Osteoblast (primary cell): ENCODE data around the gene SIGMAR1. TPM values are rescaled to one million over a fixed set of nuclear protein-coding genes. Genes with fewer than 3 reads are reported as not detected.
A peak's percentile ranks its signal among the peaks of the same experiment; 100 is the strongest.

ENCODE experiments used
- DNase-seq: peaks from one replicate; pipeline ENCODE4 v3.0.0; 2011; ENCODE audit warnings: low spot score, mixed read lengths; ENCODE audit not compliant: insufficient read length; ENCODE audit errors: missing footprints
- H2AFZ ChIP-seq: 2 replicates; pipeline ENCODE4 v1.6.0; 2011; ENCODE audit warnings: mild to moderate bottlenecking, low read length
- H3K27ac ChIP-seq: 2 replicates; pipeline ENCODE4 v1.5.1; 2011; ENCODE audit warnings: mild to moderate bottlenecking, low read depth, low read length, moderate library complexity
- H3K27me3 ChIP-seq: 2 replicates; pipeline ENCODE4 v1.6.0; 2012; ENCODE audit warnings: mild to moderate bottlenecking, control low read depth, inconsistent platforms, low read length, moderate library complexity; ENCODE audit not compliant: insufficient read depth
- H3K36me3 ChIP-seq: 2 replicates; pipeline ENCODE4 v1.5.1; 2011; ENCODE audit warnings: mild to moderate bottlenecking, low read length, control low read depth, moderate library complexity; ENCODE audit not compliant: insufficient read depth
- H3K4me1 ChIP-seq: 2 replicates; pipeline ENCODE4 v1.5.1; 2011; ENCODE audit warnings: mild to moderate bottlenecking, low read length, control low read depth, moderate library complexity; ENCODE audit not compliant: insufficient read depth
- H3K4me2 ChIP-seq: 2 replicates; pipeline ENCODE4 v1.6.0; 2011; ENCODE audit warnings: mild to moderate bottlenecking, low read length; ENCODE audit not compliant: insufficient read depth
- H3K4me3 ChIP-seq: fragments of 200-600 bp; sonication (generic); 3 replicates; pipeline ENCODE4 v1.5.1; 2012; ENCODE audit warnings: mild to moderate bottlenecking, low read length, inconsistent platforms; ENCODE audit not compliant: insufficient read depth
- H3K79me2 ChIP-seq: 2 replicates; pipeline ENCODE4 v1.6.0; 2012; ENCODE audit warnings: mild to moderate bottlenecking, low read length, control low read depth, inconsistent platforms; ENCODE audit not compliant: insufficient read depth
- H3K9me3 ChIP-seq: 2 replicates; pipeline ENCODE4 v1.5.1; 2011; ENCODE audit warnings: low read depth, low read length, control low read depth
- H4K20me1 ChIP-seq: 2 replicates; pipeline ENCODE4 v1.6.0; 2012; ENCODE audit warnings: mild to moderate bottlenecking, low read length, control low read depth; ENCODE audit not compliant: insufficient read depth
- total RNA-seq: library from RNA; depleted of rRNA; stranded (reverse); fragments of >200 nt; gene quantifications from 2 replicates; pipeline ENCODE4 v1.2.3, GENCODE V29; 2012
- TF ChIP-seq, protein P1 (sequence below): IDR thresholded peaks from 2 replicates; pipeline ENCODE4 v1.5.1; 2011; ENCODE audit warnings: mild to moderate bottlenecking, low read depth, low read length, moderate library complexity; ENCODE audit errors: extremely low read depth

Gene SIGMAR1
- total RNA-seq, 1 donor = 72.7 TPM

DNA sequence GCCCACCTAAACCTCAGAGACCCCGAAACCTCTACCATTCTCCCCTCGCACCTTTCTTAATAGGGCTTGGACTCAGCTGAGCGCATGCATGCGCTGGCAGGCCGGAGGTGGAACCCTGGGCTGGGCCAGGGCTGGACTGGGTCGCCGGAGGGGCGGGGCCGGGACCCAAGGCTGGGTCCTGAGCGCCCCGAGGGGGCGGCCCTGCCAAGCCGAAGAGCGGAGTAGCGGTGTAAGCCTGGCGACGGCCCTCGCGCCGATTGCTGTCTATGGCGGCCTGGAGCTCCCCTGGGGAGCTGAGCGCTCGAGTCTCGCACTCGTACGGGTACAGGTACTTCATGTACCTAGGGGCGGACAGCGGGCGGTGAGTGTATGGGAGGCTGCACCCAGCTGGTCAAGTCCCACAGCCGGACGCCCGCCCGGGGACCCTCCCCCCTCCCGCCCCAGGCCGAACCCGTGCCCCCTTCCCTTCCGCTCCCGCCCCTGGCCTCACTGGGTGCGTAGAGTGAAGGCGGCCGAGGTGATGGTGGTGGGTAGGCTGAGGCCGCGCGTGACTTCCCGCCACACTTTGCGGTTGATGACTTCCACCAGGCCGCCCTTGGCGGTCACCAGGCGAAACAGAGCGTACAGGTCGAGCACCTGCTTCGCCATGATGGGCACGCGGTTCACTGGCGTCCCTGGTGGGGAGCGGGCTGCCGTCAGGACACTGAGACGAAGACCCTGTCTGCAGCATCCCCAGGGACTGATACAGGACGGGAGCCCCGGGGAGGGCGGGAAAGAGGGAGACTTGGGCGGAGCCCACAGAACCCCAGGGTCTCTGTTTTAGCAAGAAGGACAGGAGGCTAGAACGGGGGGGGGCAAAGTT lies 14.0 kb downstream of the SIGMAR1 start:
- Histone ChIP-seq H3K4me1 (peaks cover 14% of the 10 kb centered on the region), H3K9me3 (no peaks in the 10 kb centered on the region), H3K27me3 (peaks cover 64% of the 10 kb centered on the region), H3K4me2 (no peak overlapping the region), H3K4me3 (no peak overlapping the region), H4K20me1 (peaks cover 5% of the 10 kb centered on the region), H3K36me3 (peaks cover 3% of the 10 kb centered on the region), H2AFZ (no peak overlapping the region), H3K79me2 (peaks cover 16% of the 10 kb centered on the region), H3K27ac (no peak overlapping the region)
- DNase-seq = no peak
- TF ChIP-seq, protein P1, sequence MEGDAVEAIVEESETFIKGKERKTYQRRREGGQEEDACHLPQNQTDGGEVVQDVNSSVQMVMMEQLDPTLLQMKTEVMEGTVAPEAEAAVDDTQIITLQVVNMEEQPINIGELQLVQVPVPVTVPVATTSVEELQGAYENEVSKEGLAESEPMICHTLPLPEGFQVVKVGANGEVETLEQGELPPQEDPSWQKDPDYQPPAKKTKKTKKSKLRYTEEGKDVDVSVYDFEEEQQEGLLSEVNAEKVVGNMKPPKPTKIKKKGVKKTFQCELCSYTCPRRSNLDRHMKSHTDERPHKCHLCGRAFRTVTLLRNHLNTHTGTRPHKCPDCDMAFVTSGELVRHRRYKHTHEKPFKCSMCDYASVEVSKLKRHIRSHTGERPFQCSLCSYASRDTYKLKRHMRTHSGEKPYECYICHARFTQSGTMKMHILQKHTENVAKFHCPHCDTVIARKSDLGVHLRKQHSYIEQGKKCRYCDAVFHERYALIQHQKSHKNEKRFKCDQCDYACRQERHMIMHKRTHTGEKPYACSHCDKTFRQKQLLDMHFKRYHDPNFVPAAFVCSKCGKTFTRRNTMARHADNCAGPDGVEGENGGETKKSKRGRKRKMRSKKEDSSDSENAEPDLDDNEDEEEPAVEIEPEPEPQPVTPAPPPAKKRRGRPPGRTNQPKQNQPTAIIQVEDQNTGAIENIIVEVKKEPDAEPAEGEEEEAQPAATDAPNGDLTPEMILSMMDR = no peak

DNA sequence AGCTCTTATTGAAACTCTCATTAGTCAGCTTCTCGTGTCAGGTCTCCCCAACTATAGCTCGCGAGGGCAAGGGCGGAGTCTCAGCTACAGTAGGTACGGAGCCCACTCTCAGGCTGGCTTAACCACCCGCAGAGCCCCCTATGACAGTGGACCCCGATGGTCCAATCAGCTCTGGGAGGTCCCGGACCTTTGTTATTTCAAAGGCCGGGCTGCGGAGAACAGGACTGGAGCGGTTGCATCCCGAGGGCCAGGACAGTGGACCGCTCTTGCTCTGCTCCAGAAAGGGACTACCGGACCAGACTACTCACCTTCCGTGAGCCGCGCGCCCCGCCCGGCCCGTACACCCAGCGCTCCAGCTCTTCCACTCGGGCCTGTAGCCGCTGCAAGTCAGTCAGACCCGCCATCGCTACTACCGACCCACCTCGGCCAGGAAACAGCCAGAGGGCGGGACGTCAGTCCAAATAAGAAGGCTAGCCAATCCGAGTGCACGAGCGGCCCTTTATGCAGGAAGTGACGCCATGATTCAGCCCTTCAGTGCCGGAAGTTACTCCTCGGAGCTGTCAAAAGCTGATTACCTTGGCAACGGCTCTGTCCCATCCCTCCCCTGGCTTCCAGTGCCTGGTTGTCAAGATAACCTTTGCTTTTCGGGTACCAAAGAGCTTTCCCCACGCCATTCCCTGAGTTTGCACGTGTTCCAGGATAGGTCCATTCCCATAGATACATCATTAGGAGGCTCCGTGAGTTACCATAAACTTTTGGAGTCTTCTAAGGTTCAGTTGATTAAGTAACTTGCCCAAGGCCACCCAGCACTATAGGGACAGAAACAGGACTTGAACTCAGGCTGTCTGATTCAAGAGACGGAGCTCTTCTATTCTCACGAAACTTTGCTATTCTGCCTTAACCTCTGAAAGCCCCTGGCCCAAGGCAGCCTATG lies 17.3 kb downstream of the SIGMAR1 start, which contains the start of gene DCTN3:
DCTN3 (minus strand) TSS at position 435 of the 934 bp plus-strand sequence; CDS start at position 404, 31 bp downstream.
- H3K9me3 ChIP-seq = no peaks in the 10 kb centered on the region
- TF ChIP-seq, protein P1 = no peak

GRCh38 chr9:34615132-34615531 lies 22.5 kb downstream of the SIGMAR1 start:
- H3K4me1 ChIP-seq = peaks cover 19% of the 10 kb centered on the region
- TF ChIP-seq, protein P1 = no peak
- DNase-seq = no peak
- no peak overlapping the region for H3K4me3 ChIP-seq
- no peaks in the 10 kb centered on the region for H3K9me3 ChIP-seq
- H4K20me1 ChIP-seq = peaks cover 6% of the 10 kb centered on the region
- H3K27me3 ChIP-seq = no peaks in the 10 kb centered on the region
- no peak overlapping the region for H3K4me2 ChIP-seq
- peaks cover 28% of the 10 kb centered on the region for H3K79me2 ChIP-seq
- H3K27ac ChIP-seq = no peak overlapping the region
- H3K36me3 ChIP-seq = peaks cover 50% of the 10 kb centered on the region
- no peak overlapping the region for H2AFZ ChIP-seq

More for the DNA sequence above, 17.3 kb downstream of the SIGMAR1 start, which contains the start of gene DCTN3:
- H3K79me2 ChIP-seq = peaks cover 18% of the 10 kb centered on the region
- H3K27me3 ChIP-seq = peaks cover 31% of the 10 kb centered on the region
- peak; percentile 99 for DNase-seq
- peak within 1 kb of the TSS; percentile 91 for H3K4me3 ChIP-seq
- peak within 1 kb of the TSS; percentile 63 for H3K27ac ChIP-seq
- H4K20me1 ChIP-seq = peaks cover 6% of the 10 kb centered on the region
- H3K36me3 ChIP-seq = peaks cover 36% of the 10 kb centered on the region
- H3K4me2 ChIP-seq = peak within 1 kb of the TSS; percentile 93
- H3K4me1 ChIP-seq = peaks cover 10% of the 10 kb centered on the region
- H2AFZ ChIP-seq = peak within 1 kb of the TSS; percentile 94
